ENCODE measurements around the gene MMP27. TPM values are rescaled to one million over a fixed set of nuclear protein-coding genes. Genes with fewer than 3 reads are reported as not detected.

The MMP27 gene
- polyA plus RNA-seq, 2 donors: 0.04 to 0.07 TPM

DNA sequence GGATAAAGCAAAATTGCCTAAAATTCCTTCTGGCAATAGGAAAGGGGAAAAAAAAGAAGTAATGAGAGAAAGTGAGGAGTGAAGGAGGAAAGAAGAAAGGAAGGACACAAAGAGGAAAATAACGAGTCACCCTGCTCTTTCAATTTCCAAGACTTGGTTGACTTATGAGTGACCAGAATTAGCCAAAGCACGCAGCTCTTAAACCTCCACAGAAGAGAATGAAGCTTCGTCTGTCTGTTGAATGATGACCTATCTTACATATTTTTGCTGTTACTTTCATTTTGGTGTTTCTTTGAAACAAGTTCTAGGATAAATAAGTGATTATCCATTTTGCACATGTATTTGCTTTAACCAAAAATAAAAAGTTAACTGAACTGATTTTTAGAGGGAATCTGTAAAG is 728 bp downstream of the MMP27 start:
- WGBS, 2 donors: 71 to 75% methylated on average over 3 of the region's 3 CpGs
- Histone ChIP-seq H3K36me3 (ENCODE audit: control insufficient read depth in 2 of 2, insufficient read depth in 2 of 2, low read length in 1 of 2) (no peaks in the 10 kb centered on the region), H3K27ac (ENCODE audit: low read depth in 2 of 2, low read length in 1 of 2) (no peak overlapping the region), H3K27me3 (ENCODE audit: control insufficient read depth in 1 of 2, insufficient read depth in 2 of 2, low read length in 2 of 2) (no peaks in the 10 kb centered on the region), H3K4me1 (ENCODE audit: control insufficient read depth in 2 of 2, insufficient read depth in 2 of 2, low read length in 1 of 2) (no peaks in the 10 kb centered on the region), H3K9me3 (ENCODE audit: control insufficient read depth in 2 of 2, insufficient read depth in 1 of 2, low read depth in 1 of 2, low read length in 1 of 2) (no peaks in the 10 kb centered on the region), H3K4me3 (ENCODE audit: low read depth in 1 of 2, low read length in 2 of 2) (no peak overlapping the region)

DNA sequence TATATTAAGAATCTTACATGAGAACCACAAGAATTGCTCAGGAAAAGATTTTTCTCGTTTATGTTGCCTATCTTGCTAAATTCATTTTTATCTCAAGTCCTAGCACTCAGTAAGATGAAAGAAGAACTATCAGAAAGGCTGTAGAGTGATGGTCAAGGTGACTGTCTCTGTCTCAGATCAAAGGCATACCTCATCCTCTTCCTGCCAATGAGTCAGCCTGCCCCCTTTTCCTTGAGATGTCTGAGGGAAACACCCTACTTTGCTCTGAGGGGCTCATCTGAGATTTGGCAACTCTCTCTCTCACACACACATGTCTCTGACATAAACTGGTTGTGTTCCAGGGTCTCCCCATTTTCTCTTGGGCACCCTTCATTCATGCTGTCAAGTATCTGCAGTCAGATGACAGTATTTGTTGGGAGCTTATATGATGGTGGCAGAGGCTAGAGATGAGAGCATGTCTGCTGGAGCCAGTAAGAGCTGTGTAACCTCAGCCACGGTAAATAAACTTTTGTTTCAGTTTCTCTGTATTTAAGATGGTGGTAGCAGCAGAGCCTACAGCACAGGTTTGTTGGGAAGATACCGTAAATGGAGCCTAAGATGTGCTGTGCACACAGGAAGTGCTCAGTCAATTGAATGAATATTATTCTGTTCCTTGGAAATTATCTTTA is 1.6 kb downstream of the MMP27 start:
- 83% methylated on average over 3 of the region's 3 CpGs for WGBS, 2 donors

DNA sequence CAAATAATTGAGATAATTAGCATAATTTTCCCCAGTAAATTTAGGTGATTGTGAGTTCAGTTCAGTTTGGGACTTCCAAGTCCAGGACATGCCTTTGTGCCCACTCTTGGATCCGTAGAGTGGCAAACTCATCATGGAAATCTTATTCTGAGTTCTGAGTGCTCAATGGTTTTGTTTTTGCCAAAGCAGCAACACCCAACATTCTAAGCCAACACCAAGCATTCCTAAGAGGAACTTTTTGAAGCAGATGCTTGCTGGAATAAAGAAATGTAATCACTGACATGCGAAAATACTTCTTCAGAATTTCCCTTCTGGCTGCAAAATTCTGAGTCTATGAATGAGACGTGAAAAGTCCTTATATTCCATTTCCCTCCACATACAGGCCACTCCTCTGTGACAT is 10.4 kb downstream of the MMP27 start:
- H3K4me1 ChIP-seq (ENCODE audit: control insufficient read depth in 2 of 2, insufficient read depth in 2 of 2, low read length in 1 of 2): no peaks in the 10 kb centered on the region
- no peak overlapping the region for H3K4me3 ChIP-seq (ENCODE audit: low read depth in 1 of 2, low read length in 2 of 2)
- no peaks in the 10 kb centered on the region for H3K27me3 ChIP-seq (ENCODE audit: control insufficient read depth in 1 of 2, insufficient read depth in 2 of 2, low read length in 2 of 2)
- 71 to 77% methylated on average over 3 of the region's 3 CpGs for WGBS, 2 donors
- no peak overlapping the region for H3K27ac ChIP-seq (ENCODE audit: low read depth in 2 of 2, low read length in 1 of 2)
- no peaks in the 10 kb centered on the region for H3K36me3 ChIP-seq (ENCODE audit: control insufficient read depth in 2 of 2, insufficient read depth in 2 of 2, low read length in 1 of 2)
- no peaks in the 10 kb centered on the region for H3K9me3 ChIP-seq (ENCODE audit: control insufficient read depth in 2 of 2, insufficient read depth in 1 of 2, low read depth in 1 of 2, low read length in 1 of 2)

More for the DNA sequence above, 1.6 kb downstream of the MMP27 start:
- no peaks in the 10 kb centered on the region for H3K4me1 ChIP-seq (ENCODE audit: control insufficient read depth in 2 of 2, insufficient read depth in 2 of 2, low read length in 1 of 2)
- no peak overlapping the region for H3K4me3 ChIP-seq (ENCODE audit: low read depth in 1 of 2, low read length in 2 of 2)
- no peaks in the 10 kb centered on the region for H3K9me3 ChIP-seq (ENCODE audit: control insufficient read depth in 2 of 2, insufficient read depth in 1 of 2, low read depth in 1 of 2, low read length in 1 of 2)
- H3K27ac ChIP-seq (ENCODE audit: low read depth in 2 of 2, low read length in 1 of 2): no peak overlapping the region
- H3K36me3 ChIP-seq (ENCODE audit: control insufficient read depth in 2 of 2, insufficient read depth in 2 of 2, low read length in 1 of 2): no peaks in the 10 kb centered on the region
- H3K27me3 ChIP-seq (ENCODE audit: control insufficient read depth in 1 of 2, insufficient read depth in 2 of 2, low read length in 2 of 2): no peaks in the 10 kb centered on the region

GRCh38 chr11:102685754-102686153 is 19.8 kb downstream of the MMP27 start:
- 66 to 71% methylated on average over 2 of the region's 2 CpGs for WGBS, 2 donors
- Histone ChIP-seq H3K9me3 (ENCODE audit: control insufficient read depth in 2 of 2, insufficient read depth in 1 of 2, low read depth in 1 of 2, low read length in 1 of 2) (peaks cover 0 to 2% of the 10 kb centered on the region in 2 donors), H3K4me3 (ENCODE audit: low read depth in 1 of 2, low read length in 2 of 2) (no peak overlapping the region), H3K36me3 (ENCODE audit: control insufficient read depth in 2 of 2, insufficient read depth in 2 of 2, low read length in 1 of 2) (no peaks in the 10 kb centered on the region), H3K27ac (ENCODE audit: low read depth in 2 of 2, low read length in 1 of 2) (no peak overlapping the region), H3K4me1 (ENCODE audit: control insufficient read depth in 2 of 2, insufficient read depth in 2 of 2, low read length in 1 of 2) (no peaks in the 10 kb centered on the region), H3K27me3 (ENCODE audit: control insufficient read depth in 1 of 2, insufficient read depth in 2 of 2, low read length in 2 of 2) (no peaks in the 10 kb centered on the region)

GRCh38 chr11:102685338-102685737 is 20.2 kb downstream of the MMP27 start:
- WGBS, 2 donors: 34 to 55% methylated on average over 3 of the region's 3 CpGs
- Histone ChIP-seq H3K9me3 (ENCODE audit: control insufficient read depth in 2 of 2, insufficient read depth in 1 of 2, low read depth in 1 of 2, low read length in 1 of 2) (peaks cover 0 to 2% of the 10 kb centered on the region in 2 donors), H3K36me3 (ENCODE audit: control insufficient read depth in 2 of 2, insufficient read depth in 2 of 2, low read length in 1 of 2) (no peaks in the 10 kb centered on the region), H3K4me3 (ENCODE audit: low read depth in 1 of 2, low read length in 2 of 2) (no peak overlapping the region), H3K27ac (ENCODE audit: low read depth in 2 of 2, low read length in 1 of 2) (no peak overlapping the region), H3K4me1 (ENCODE audit: control insufficient read depth in 2 of 2, insufficient read depth in 2 of 2, low read length in 1 of 2) (no peaks in the 10 kb centered on the region), H3K27me3 (ENCODE audit: control insufficient read depth in 1 of 2, insufficient read depth in 2 of 2, low read length in 2 of 2) (no peaks in the 10 kb centered on the region)

GRCh38 chr11:102683277-102683676 is 22.3 kb downstream of the MMP27 start:
- H3K27me3 ChIP-seq (ENCODE audit: control insufficient read depth in 1 of 2, insufficient read depth in 2 of 2, low read length in 2 of 2): no peaks in the 10 kb centered on the region
- 60 to 66% methylated on average over 4 of the region's 4 CpGs for WGBS, 2 donors
- no peaks in the 10 kb centered on the region for H3K36me3 ChIP-seq (ENCODE audit: control insufficient read depth in 2 of 2, insufficient read depth in 2 of 2, low read length in 1 of 2)
- no peak overlapping the region for H3K27ac ChIP-seq (ENCODE audit: low read depth in 2 of 2, low read length in 1 of 2)
- peaks cover 0 to 2% of the 10 kb centered on the region in 2 donors for H3K9me3 ChIP-seq (ENCODE audit: control insufficient read depth in 2 of 2, insufficient read depth in 1 of 2, low read depth in 1 of 2, low read length in 1 of 2)
- H3K4me3 ChIP-seq (ENCODE audit: low read depth in 1 of 2, low read length in 2 of 2): no peak overlapping the region
- peaks cover 0 to under 1% of the 10 kb centered on the region in 2 donors for H3K4me1 ChIP-seq (ENCODE audit: control insufficient read depth in 2 of 2, insufficient read depth in 2 of 2, low read length in 1 of 2)

- no peak overlapping the region for H3K27ac ChIP-seq (ENCODE audit: low read depth in 2 of 2, low read length in 1 of 2)
- WGBS, 2 donors: 35 to 46% methylated on average over 1 of the region's 1 CpG
These were observed 24.6 kb downstream of the MMP27 start for GRCh38 chr11:102680945-102681344.

DNA sequence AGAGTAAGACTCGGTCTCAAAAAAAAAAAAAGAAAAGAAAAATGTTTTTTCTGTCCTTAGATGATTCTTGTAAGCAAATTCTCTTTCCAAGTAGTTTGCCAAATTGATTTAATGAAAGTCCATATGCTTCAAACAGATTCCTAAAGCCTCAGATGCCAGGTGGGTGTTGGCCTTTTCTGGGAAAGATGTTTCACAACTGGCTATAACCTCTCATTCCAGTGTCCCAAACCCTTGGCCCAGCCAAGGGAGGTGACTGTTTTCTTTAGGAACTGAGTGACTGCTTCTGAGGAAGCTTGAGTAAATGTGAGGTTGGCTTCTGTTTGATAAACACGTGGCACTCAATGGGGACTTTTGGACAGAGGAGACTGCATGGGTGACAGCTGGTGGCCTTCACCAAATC is 27.5 kb downstream of the MMP27 start:
- Histone ChIP-seq H3K27ac (ENCODE audit: low read depth in 2 of 2, low read length in 1 of 2) (no peak overlapping the region), H3K36me3 (ENCODE audit: control insufficient read depth in 2 of 2, insufficient read depth in 2 of 2, low read length in 1 of 2) (no peaks in the 10 kb centered on the region), H3K4me3 (ENCODE audit: low read depth in 1 of 2, low read length in 2 of 2) (no peak overlapping the region), H3K9me3 (ENCODE audit: control insufficient read depth in 2 of 2, insufficient read depth in 1 of 2, low read depth in 1 of 2, low read length in 1 of 2) (no peaks in the 10 kb centered on the region), H3K4me1 (ENCODE audit: control insufficient read depth in 2 of 2, insufficient read depth in 2 of 2, low read length in 1 of 2) (peaks cover 0 to 4% of the 10 kb centered on the region in 2 donors), H3K27me3 (ENCODE audit: control insufficient read depth in 1 of 2, insufficient read depth in 2 of 2, low read length in 2 of 2) (no peaks in the 10 kb centered on the region)
- WGBS, 2 donors: 78 to 86% methylated on average over 2 of the region's 2 CpGs

More at GRCh38 chr11:102680945-102681344, 24.6 kb downstream of the MMP27 start:
- no peak overlapping the region for H3K4me3 ChIP-seq (ENCODE audit: low read depth in 1 of 2, low read length in 2 of 2)
- no peaks in the 10 kb centered on the region for H3K36me3 ChIP-seq (ENCODE audit: control insufficient read depth in 2 of 2, insufficient read depth in 2 of 2, low read length in 1 of 2)
- H3K9me3 ChIP-seq (ENCODE audit: control insufficient read depth in 2 of 2, insufficient read depth in 1 of 2, low read depth in 1 of 2, low read length in 1 of 2): peaks cover 0 to 2% of the 10 kb centered on the region in 2 donors
- peaks cover 0 to 4% of the 10 kb centered on the region in 2 donors for H3K4me1 ChIP-seq (ENCODE audit: control insufficient read depth in 2 of 2, insufficient read depth in 2 of 2, low read length in 1 of 2)
- no peaks in the 10 kb centered on the region for H3K27me3 ChIP-seq (ENCODE audit: control insufficient read depth in 1 of 2, insufficient read depth in 2 of 2, low read length in 2 of 2)

GRCh38 chr11:102676084-102676483 is 29.5 kb downstream of the MMP27 start:
- Histone ChIP-seq H3K27me3 (ENCODE audit: control insufficient read depth in 1 of 2, insufficient read depth in 2 of 2, low read length in 2 of 2) (no peaks in the 10 kb centered on the region), H3K4me1 (ENCODE audit: control insufficient read depth in 2 of 2, insufficient read depth in 2 of 2, low read length in 1 of 2) (peaks cover 0 to 4% of the 10 kb centered on the region in 2 donors), H3K36me3 (ENCODE audit: control insufficient read depth in 2 of 2, insufficient read depth in 2 of 2, low read length in 1 of 2) (no peaks in the 10 kb centered on the region), H3K27ac (ENCODE audit: low read depth in 2 of 2, low read length in 1 of 2) (no peak overlapping the region), H3K4me3 (ENCODE audit: low read depth in 1 of 2, low read length in 2 of 2) (no peak overlapping the region), H3K9me3 (ENCODE audit: control insufficient read depth in 2 of 2, insufficient read depth in 1 of 2, low read depth in 1 of 2, low read length in 1 of 2) (no peaks in the 10 kb centered on the region)
- WGBS, 2 donors: 83 to 84% methylated on average over 2 of the region's 2 CpGs

- Histone ChIP-seq H3K36me3 (ENCODE audit: control insufficient read depth in 2 of 2, insufficient read depth in 2 of 2, low read length in 1 of 2) (no peaks in the 10 kb centered on the region), H3K27me3 (ENCODE audit: control insufficient read depth in 1 of 2, insufficient read depth in 2 of 2, low read length in 2 of 2) (no peaks in the 10 kb centered on the region), H3K9me3 (ENCODE audit: control insufficient read depth in 2 of 2, insufficient read depth in 1 of 2, low read depth in 1 of 2, low read length in 1 of 2) (no peaks in the 10 kb centered on the region), H3K4me3 (ENCODE audit: low read depth in 1 of 2, low read length in 2 of 2) (no peak overlapping the region), H3K4me1 (ENCODE audit: control insufficient read depth in 2 of 2, insufficient read depth in 2 of 2, low read length in 1 of 2) (no peaks in the 10 kb centered on the region), H3K27ac (ENCODE audit: low read depth in 2 of 2, low read length in 1 of 2) (no peak overlapping the region)
- 67 to 75% methylated on average over 3 of the region's 3 CpGs for WGBS, 2 donors
These were observed 35.9 kb downstream of the MMP27 start for GRCh38 chr11:102669664-102670063.
